ENCODE data around the gene ACSM6.

Gene ACSM6

GRCh38 chr10:95277201-95277570 is 83.1 kb downstream of the ACSM6 start:
- H3K9me3 ChIP-seq: no peaks in the 10 kb centered on the region
- no peaks in the 10 kb centered on the region for H3K4me1 ChIP-seq (ENCODE audit: control insufficient read depth in 1 of 2, insufficient read depth in 1 of 2, low read depth in 1 of 2, low read length in 1 of 2)
- TF ChIP-seq CTCF (IDR thresholded peaks at IDR 0.05): no peak
- H3K4me3 ChIP-seq (ENCODE audit: low read depth in 1 of 2, low read length in 1 of 2): no peak overlapping the region
- no peaks in the 10 kb centered on the region for H3K27me3 ChIP-seq
- no peak overlapping the region for H3K27ac ChIP-seq
- H3K36me3 ChIP-seq: no peaks in the 10 kb centered on the region

- no peaks in the 10 kb centered on the region for H3K9me3 ChIP-seq
- H3K4me1 ChIP-seq (ENCODE audit: control insufficient read depth in 1 of 2, insufficient read depth in 1 of 2, low read depth in 1 of 2, low read length in 1 of 2): no peaks in the 10 kb centered on the region
- no peak overlapping the region for H3K27ac ChIP-seq
- no peak overlapping the region for H3K4me3 ChIP-seq (ENCODE audit: low read depth in 1 of 2, low read length in 1 of 2)
- no peaks in the 10 kb centered on the region for H3K27me3 ChIP-seq
- TF ChIP-seq CTCF (IDR thresholded peaks at IDR 0.05): no peak
- no peaks in the 10 kb centered on the region for H3K36me3 ChIP-seq
These were observed 83.6 kb downstream of the ACSM6 start for GRCh38 chr10:95277614-95278013.
